Activated CD8-positive, alpha-beta memory T cell treated with anti-CD3 and anti-CD28 coated beads, Interleukin-2, amount 50 U/mL, for 24 hours (primary cell): ENCODE data around the gene CPT2.

Source experiments
- DNase-seq: peaks from one replicate; pipeline ENCODE4 v3.0.0-alpha.2; 2020; ENCODE audit errors: extremely low read depth

Gene CPT2

GRCh38 chr1:53260631-53261247, 64.1 kb downstream of the CPT2 start:
- DNase-seq, result no peak

- DNase-seq, result no peak
Observed at GRCh38 chr1:53262000-53262399, 65.4 kb downstream of the CPT2 start.
